Measurements from ENCODE around the gene CHSY3.
"Not testable (repeated sequence)": the region's sequence is repeated elsewhere in the genome, so short reads cannot be mapped to it uniquely, and the experiment has no call there.

CHSY3 gene

GRCh38 chr5:130171699-130172098 lies 267.4 kb downstream of the CHSY3 start:
- no peak for DNase-seq

- DNase-seq: no peak
Observed at GRCh38 chr5:130183115-130183514, 278.9 kb downstream of the CHSY3 start.

GRCh38 chr5:130189961-130190360 lies 285.7 kb downstream of the CHSY3 start:
- DNase-seq: no peak

GRCh38 chr5:130198927-130199326 lies 294.7 kb downstream of the CHSY3 start:
- DNase-seq: no peak

- DNase-seq: no peak
Observed at GRCh38 chr5:130206686-130207085, 302.4 kb downstream of the CHSY3 start.

GRCh38 chr5:130213607-130214006 lies 309.3 kb downstream of the CHSY3 start:
- DNase-seq: no peak

GRCh38 chr5:130216286-130216685 lies 312.0 kb downstream of the CHSY3 start:
- DNase-seq: no peak

GRCh38 chr5:130222573-130222972 lies 318.3 kb downstream of the CHSY3 start:
- DNase-seq: no peak

GRCh38 chr5:130226556-130226955 lies 322.3 kb downstream of the CHSY3 start:
- not testable (repeated sequence) for DNase-seq

GRCh38 chr5:130227699-130228098 lies 323.4 kb downstream of the CHSY3 start:
- no peak for DNase-seq

GRCh38 chr5:130231786-130232185 lies 327.5 kb downstream of the CHSY3 start:
- no peak for DNase-seq

GRCh38 chr5:130234816-130235215 lies 330.6 kb downstream of the CHSY3 start:
- DNase-seq: no peak

Measured in effector CD8-positive, alpha-beta T cell (primary cell).